NCI-H2171 treated with DMSO at 0.1 percent for 48 hours (cell line): ENCODE data around the gene SLC27A6.

Experiments
- DNase-seq: peaks from one replicate; lab custom pipeline; 2025; lab: John Stamatoyannopoulos, UW

The SLC27A6 gene

GRCh38 chr5:129063483-129064113 lies 98.3 kb downstream of the SLC27A6 start:
- peak; percentile 18 for DNase-seq

GRCh38 chr5:129065721-129066120 lies 100.4 kb downstream of the SLC27A6 start:
- no peak for DNase-seq

GRCh38 chr5:129067745-129068144 lies 102.5 kb downstream of the SLC27A6 start:
- DNase-seq, result no peak

GRCh38 chr5:129069292-129069691 lies 104.0 kb downstream of the SLC27A6 start:
- no peak for DNase-seq

GRCh38 chr5:129073111-129073510 lies 107.8 kb downstream of the SLC27A6 start:
- DNase-seq, result no peak

- no peak for DNase-seq
These were observed 109.6 kb downstream of the SLC27A6 start for GRCh38 chr5:129074903-129075302.

- DNase-seq, result no peak
These were observed 112.3 kb downstream of the SLC27A6 start for GRCh38 chr5:129077433-129078075.

GRCh38 chr5:129078247-129078646 lies 113.0 kb downstream of the SLC27A6 start:
- no peak for DNase-seq

- no peak for DNase-seq
These were observed 113.4 kb downstream of the SLC27A6 start for GRCh38 chr5:129078660-129079059.

- DNase-seq, result no peak
These were observed 114.2 kb downstream of the SLC27A6 start for GRCh38 chr5:129079496-129079895.

- no peak for DNase-seq
These were observed 115.5 kb downstream of the SLC27A6 start for GRCh38 chr5:129080766-129081165.

GRCh38 chr5:129082225-129083136 lies 117.2 kb downstream of the SLC27A6 start:
- no peak for DNase-seq
